Omental fat pad (tissue), 4 donors: ENCODE results near the gene MRPS10. TPM values are rescaled to one million over a fixed set of nuclear protein-coding genes. Genes with fewer than 3 reads are reported as not detected.

Experiments
- ATAC-seq: fragments of 150-250 bp; one replicate; pipeline ENCODE4 v1.9.1; 2016; ENCODE audit warnings: mild to moderate bottlenecking, moderate library complexity; ENCODE audit not compliant: low FRiP score
- DNase-seq: peaks from one replicate; pipeline ENCODE4 v3.0.0-alpha.2; 2019; ENCODE audit warnings: low spot score
- CTCF ChIP-seq, 3 donors: fragments of 450-650 bp; IDR thresholded peaks; one replicate each; pipeline ENCODE4 v1.5.1; 2016 to 2017; ENCODE audit warnings: antibody characterized with exemption in 3 of 3, mild to moderate bottlenecking in 3 of 3, moderate library complexity in 2 of 3
- total RNA-seq, 4 donors: library from RNA; depleted of rRNA; stranded (reverse); fragments of >200 nt; gene quantifications; one replicate each; pipeline ENCODE4 v1.1.0, GENCODE V29; 2016

Gene MRPS10
- total RNA-seq, 4 donors from 2014 or later, result 21.4 to 38.0 (median 27.2) TPM

- ATAC-seq (no peak), DNase-seq (no peak)
- TF ChIP-seq CTCF (IDR thresholded peaks at IDR 0.05), result no peak
Measured at GRCh38 chr6:42260396-42260888, 42.8 kb upstream of the MRPS10 start.

- TF ChIP-seq CTCF (IDR thresholded peaks at IDR 0.05), result no peak
- ATAC-seq (no peak), DNase-seq (no peak)
Measured at GRCh38 chr6:42259841-42260395, 42.3 kb upstream of the MRPS10 start.

DNA sequence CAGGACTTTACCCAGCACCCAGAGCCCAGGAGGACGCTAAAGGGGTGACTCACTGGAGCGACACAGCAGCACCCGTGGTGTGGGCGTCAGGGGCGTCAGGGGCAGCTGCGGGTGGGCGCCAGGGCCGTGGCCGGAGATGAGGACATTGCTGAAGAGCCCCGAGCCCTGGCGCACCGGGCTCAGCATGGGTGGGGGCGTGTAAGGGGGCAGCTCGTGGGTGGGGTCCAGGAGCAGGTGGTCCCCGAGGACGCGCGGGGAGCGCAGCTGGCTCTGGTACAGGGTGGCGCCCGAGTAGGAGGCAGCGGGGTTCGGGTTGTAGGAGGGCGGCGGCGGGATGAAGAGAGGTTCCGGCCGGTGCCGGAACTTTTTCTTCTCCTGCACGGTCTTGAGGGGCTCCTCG lies 41.6 kb upstream of the MRPS10 start:
- ATAC-seq, result no peak
- no peak for TF ChIP-seq CTCF (IDR thresholded peaks at IDR 0.05)
- DNase-seq, result no peak

DNA sequence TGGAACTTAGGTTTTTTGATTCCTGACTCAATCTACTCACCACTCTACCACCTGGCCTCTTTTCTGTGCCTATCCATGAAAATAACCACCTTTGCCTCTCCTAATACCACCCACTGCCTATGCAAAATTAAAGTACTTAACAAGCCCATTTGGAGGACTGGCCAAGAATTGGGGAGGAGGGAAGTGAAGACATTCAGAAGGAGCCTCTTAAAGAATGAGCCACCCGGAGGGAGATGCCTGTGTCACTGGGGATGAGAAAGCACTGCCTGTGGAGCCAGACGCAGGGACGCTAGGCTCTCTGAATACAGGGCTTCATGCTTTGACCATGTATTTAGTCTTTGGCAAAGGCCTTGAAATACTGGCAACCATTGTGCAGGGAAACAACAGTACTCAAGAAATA lies 40.0 kb upstream of the MRPS10 start:
- TF ChIP-seq CTCF (IDR thresholded peaks at IDR 0.05), result no peak
- no peak for DNase-seq
- no peak for ATAC-seq

GRCh38 chr6:42257063-42257462 lies 39.4 kb upstream of the MRPS10 start:
- ATAC-seq (no peak), DNase-seq (no peak)
- TF ChIP-seq CTCF (IDR thresholded peaks at IDR 0.05), result no peak

GRCh38 chr6:42255050-42255449 lies 37.4 kb upstream of the MRPS10 start:
- DNase-seq (no peak), ATAC-seq (no peak)
- TF ChIP-seq CTCF (IDR thresholded peaks at IDR 0.05), result no peak

DNA sequence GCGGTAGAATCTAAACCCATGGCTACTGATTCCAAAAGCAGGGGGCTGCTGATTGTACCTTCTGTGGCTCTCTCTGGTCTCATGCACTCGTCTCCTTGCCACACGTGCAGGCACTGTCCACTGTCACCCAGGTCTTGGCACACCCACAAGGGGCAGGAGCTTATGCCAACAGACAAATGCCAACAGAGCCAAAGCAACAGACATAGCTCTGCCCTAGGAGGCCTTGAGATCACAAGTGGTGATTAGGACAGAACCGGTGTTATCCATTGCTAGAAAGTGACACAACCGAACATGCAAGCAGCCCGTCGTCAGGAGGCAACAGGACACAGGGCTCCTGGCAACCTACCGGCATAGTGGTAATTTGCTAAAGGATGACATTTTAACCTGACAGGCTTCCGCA lies 36.8 kb upstream of the MRPS10 start:
- no peak for TF ChIP-seq CTCF (IDR thresholded peaks at IDR 0.05)
- ATAC-seq (no peak), DNase-seq (no peak)
